Motor neuron (in vitro differentiated cells): ENCODE measurements around the gene MICOS13. TPM values are rescaled to one million over a fixed set of nuclear protein-coding genes. Genes with fewer than 3 reads are reported as not detected.
"Not testable (repeated sequence)": the region's sequence is repeated elsewhere in the genome, so short reads cannot be mapped to it uniquely, and the experiment has no call there.

Source experiments
- ATAC-seq, 8 experiments: fragments of 200-7000 bp; cut with Tn5 transposase; replicated peaks in 6 of 8; 2 replicates each; pipeline ENCODE4 v1.8.0; 2021; ENCODE audit warnings: mild to moderate bottlenecking in 8 of 8, moderate library complexity in 8 of 8
- H3K27ac ChIP-seq, 2 donors: fragments of 250-450 bp; sonication (Bioruptor Pico); 2 replicates each; pipeline ENCODE4 v1.9.0; 2021; ENCODE audit warnings: antibody characterized with exemption in 2 of 2, mild to moderate bottlenecking in 2 of 2, moderate library complexity in 1 of 2
- H3K4me1 ChIP-seq, 2 donors: fragments of 250-450 bp; sonication (Bioruptor Pico); replicated peaks in 1 of 2; 2 replicates each; pipeline ENCODE4 v1.6.1; 2021; ENCODE audit warnings: antibody characterized with exemption in 2 of 2, mild to moderate bottlenecking in 2 of 2, moderate library complexity in 1 of 2
- H3K4me3 ChIP-seq, 5 donors: fragments of 250-450 bp; sonication (Bioruptor Pico); 2 replicates each; pipeline ENCODE4 v1.9.0; 2021; ENCODE audit warnings: antibody characterized with exemption in 5 of 5, mild to moderate bottlenecking in 5 of 5, moderate library complexity in 4 of 5
- WGBS, 10 experiments: fragments of 450-650 bp; shearing (Covaris generic); methylation state at CpG; one replicate each; pipeline ENCODE4 v1.0.0; 2022; 5-methylcytosine and 5-hydroxymethylcytosine counted together
- in situ Hi-C, 9 experiments: fragments of 400-800 bp; cut with MboI; loops; one replicate each; pipeline ENCODE4 v1.15.0; 2021; ENCODE audit warnings: low sequenced_read_pairs in 9 of 9, low pct_unique_long_range_greater_than_20kb in 2 of 9; ENCODE audit not compliant: unreplicated experiment in 9 of 9
- total RNA-seq, 8 experiments: library from RNA; unstranded; fragments of 300-600 nt; gene quantifications; 2 replicates each; pipeline versions ENCODE4 v1.2.3 to v1.2.4, GENCODE V29; 2022

MICOS13 gene
- total RNA-seq, 8 experiments from 2014 or later, result 36.6 to 86.7 (median 54.2) TPM

DNA sequence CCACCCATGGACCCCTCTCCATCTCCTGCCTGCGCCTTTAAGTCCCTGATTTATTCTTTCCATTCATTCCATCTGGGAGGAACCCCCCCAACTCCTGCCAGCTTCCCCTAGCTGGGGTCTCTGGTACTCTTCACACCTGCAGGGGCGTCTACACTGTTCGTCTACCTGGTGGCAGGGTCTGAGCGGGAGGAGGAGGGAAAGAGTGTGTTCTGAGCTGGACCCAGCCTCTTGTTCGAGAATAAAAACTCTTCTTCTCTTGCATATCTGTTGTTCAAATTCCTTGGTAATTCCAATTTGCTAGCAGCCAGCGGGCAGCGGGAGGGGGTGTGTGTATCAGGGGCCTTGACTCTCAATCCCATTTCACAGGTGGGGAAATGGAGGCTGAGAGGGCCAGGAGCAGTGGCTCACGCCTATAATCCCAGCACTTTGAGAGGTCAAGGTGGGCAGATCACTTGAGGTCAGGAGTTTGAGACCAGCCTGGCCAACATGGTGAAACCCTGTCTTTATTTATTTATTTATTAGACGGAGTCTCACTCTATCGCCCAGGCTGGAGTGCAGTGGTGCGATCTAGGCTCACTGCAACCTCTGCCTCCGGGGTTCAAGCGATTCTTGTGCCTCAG is 8.1 kb upstream of the MICOS13 start:
- ATAC-seq, in situ Hi-C loops, H3K27ac ChIP-seq, H3K4me3 ChIP-seq: not testable (repeated sequence)
- H3K4me1 ChIP-seq, result peaks cover 5 to 15% of the 10 kb centered on the region in 2 donors
- WGBS, 10 experiments, result 80 to 100% (median 93%) methylated on average over 1 to 5 of the region's 13 CpGs; no CpG with 5 or more reads in 3 of the 10 experiments

GRCh38 chr19:5687360-5688198 is 7.3 kb upstream of the MICOS13 start:
- in situ Hi-C loops, result no loop called here
- Histone ChIP-seq H3K4me1 (peaks cover 5 to 15% of the 10 kb centered on the region in 2 donors), H3K27ac (no peak overlapping the region), H3K4me3 (peak overlapping the region; percentile 24 to 43 (median 41))
- no peak for ATAC-seq
- 89 to 100% (median 96%) methylated on average over 4 to 19 of the region's 76 CpGs; no CpG with 5 or more reads in 5 of the 10 experiments for WGBS, 10 experiments

- Histone ChIP-seq H3K4me1 (peaks cover 4 to 14% of the 10 kb centered on the region in 2 donors), H3K27ac (peak overlapping the region; percentile 10 to 27), H3K4me3 (peak overlapping the region; percentile 24 to 43 (median 41))
- ATAC-seq, result peak; percentile 53 to 73 (median 63)
- in situ Hi-C loops, result no loop called here
- WGBS, 10 experiments, result 0% methylated on average over 3 of the region's 59 CpGs; no CpG with 5 or more reads in 9 of the 10 experiments
Measured at GRCh38 chr19:5686647-5687359, 6.5 kb upstream of the MICOS13 start.

DNA sequence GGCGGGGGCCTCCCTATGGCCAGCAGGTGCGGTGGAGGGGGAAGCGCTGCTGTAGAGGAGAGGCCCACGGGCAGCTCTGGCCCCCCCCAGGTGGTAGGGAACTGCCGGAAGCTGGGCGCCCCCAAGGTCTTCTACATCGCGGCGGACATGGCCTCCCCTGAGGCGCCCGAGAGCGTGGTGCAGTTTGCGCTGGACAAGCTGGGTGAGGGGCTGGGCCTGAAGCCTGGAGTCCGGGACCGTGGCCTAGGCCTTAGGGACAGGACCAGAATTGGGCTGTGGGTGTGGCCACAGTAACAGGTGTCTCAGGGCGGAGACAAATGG is 6.0 kb upstream of the MICOS13 start:
- no peak for ATAC-seq

GRCh38 chr19:5684694-5685430 is 4.5 kb upstream of the MICOS13 start:
- ATAC-seq, result no peak
- no peak overlapping the region for H3K4me3 ChIP-seq
- H3K27ac ChIP-seq, result no peak overlapping the region
- peaks cover 4 to 12% of the 10 kb centered on the region in 2 donors for H3K4me1 ChIP-seq
- in situ Hi-C loops, result no loop called here
- 67 to 100% (median 96%) methylated on average over 3 to 9 of the region's 22 CpGs; no CpG with 5 or more reads in 2 of the 10 experiments for WGBS, 10 experiments

More for the DNA sequence above, 6.0 kb upstream of the MICOS13 start:
- 0 to 50% methylated on average over 1 to 5 of the region's 16 CpGs; no CpG with 5 or more reads in 8 of the 10 experiments for WGBS, 10 experiments
- Histone ChIP-seq H3K27ac (peak overlapping the region in 1 of 2 donors; percentile 45), H3K4me3 (peak overlapping the region; percentile 24 to 43 (median 41)), H3K4me1 (peaks cover 4 to 13% of the 10 kb centered on the region in 2 donors)
- in situ Hi-C loops, result no loop called here

GRCh38 chr19:5683177-5683886 is 3.0 kb upstream of the MICOS13 start:
- in situ Hi-C loops, result no loop called here
- no peak for ATAC-seq
- Histone ChIP-seq H3K4me3 (no peak overlapping the region), H3K4me1 (peaks cover 8 to 18% of the 10 kb centered on the region in 2 donors), H3K27ac (no peak overlapping the region)
- 61 to 100% (median 90%) methylated on average over 1 to 8 of the region's 10 CpGs; no CpG with 5 or more reads in 1 of the 10 experiments for WGBS, 10 experiments

- no peak for ATAC-seq
- H3K27ac ChIP-seq, result no peak overlapping the region
- peak overlapping the region in 3 of 5 donors; percentile 55 to 58 (median 58) for H3K4me3 ChIP-seq
- WGBS, 10 experiments, result 80 to 100% (median 100%) methylated on average over 1 to 2 of the region's 3 CpGs; no CpG with 5 or more reads in 7 of the 10 experiments
- in situ Hi-C loops, result no loop called here
- peaks cover 8 to 18% of the 10 kb centered on the region in 2 donors for H3K4me1 ChIP-seq
Measured at GRCh38 chr19:5682107-5682482, 1.8 kb upstream of the MICOS13 start.

GRCh38 chr19:5681391-5682106 is 1.2 kb upstream of the MICOS13 start:
- in situ Hi-C loops, result no loop called here
- H3K27ac ChIP-seq, result peak overlapping the region; percentile 48 to 50
- peak overlapping the region; percentile 55 to 81 (median 58) for H3K4me3 ChIP-seq
- no peak for ATAC-seq
- 43 to 93% (median 64%) methylated on average over 3 to 16 of the region's 17 CpGs; no CpG with 5 or more reads in 1 of the 10 experiments for WGBS, 10 experiments
- peaks cover 8 to 18% of the 10 kb centered on the region in 2 donors for H3K4me1 ChIP-seq

DNA sequence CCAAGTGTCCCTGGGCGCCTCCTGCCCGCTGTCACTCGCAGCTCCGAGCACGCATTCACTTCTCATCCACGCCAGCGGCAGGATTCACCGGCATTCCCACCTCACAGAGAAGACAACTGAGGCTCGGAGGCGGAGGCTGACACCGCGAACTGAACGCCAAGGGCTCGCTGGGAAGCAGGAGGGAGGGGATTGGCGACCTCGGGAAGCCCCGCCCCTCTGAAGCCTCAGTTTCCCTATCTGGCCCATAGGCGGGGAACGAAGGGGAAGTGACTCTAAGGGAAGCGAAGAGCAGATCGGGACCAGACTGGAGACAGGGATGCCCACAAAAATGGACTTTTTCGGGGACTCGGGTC is 256 bp downstream of the MICOS13 start:
- H3K27ac ChIP-seq, result peak overlapping the region; percentile 79 to 98
- in situ Hi-C loops, result no loop called here
- peaks cover 8 to 14% of the 10 kb centered on the region in 2 donors for H3K4me1 ChIP-seq
- peak overlapping the region; percentile 55 to 81 (median 58) for H3K4me3 ChIP-seq
- 0 to 1% (median 1%) methylated on average over 1 to 12 of the region's 23 CpGs; no CpG with 5 or more reads in 6 of the 10 experiments for WGBS, 10 experiments
- ATAC-seq, result peak; percentile 2 to 22 (median 8)

DNA sequence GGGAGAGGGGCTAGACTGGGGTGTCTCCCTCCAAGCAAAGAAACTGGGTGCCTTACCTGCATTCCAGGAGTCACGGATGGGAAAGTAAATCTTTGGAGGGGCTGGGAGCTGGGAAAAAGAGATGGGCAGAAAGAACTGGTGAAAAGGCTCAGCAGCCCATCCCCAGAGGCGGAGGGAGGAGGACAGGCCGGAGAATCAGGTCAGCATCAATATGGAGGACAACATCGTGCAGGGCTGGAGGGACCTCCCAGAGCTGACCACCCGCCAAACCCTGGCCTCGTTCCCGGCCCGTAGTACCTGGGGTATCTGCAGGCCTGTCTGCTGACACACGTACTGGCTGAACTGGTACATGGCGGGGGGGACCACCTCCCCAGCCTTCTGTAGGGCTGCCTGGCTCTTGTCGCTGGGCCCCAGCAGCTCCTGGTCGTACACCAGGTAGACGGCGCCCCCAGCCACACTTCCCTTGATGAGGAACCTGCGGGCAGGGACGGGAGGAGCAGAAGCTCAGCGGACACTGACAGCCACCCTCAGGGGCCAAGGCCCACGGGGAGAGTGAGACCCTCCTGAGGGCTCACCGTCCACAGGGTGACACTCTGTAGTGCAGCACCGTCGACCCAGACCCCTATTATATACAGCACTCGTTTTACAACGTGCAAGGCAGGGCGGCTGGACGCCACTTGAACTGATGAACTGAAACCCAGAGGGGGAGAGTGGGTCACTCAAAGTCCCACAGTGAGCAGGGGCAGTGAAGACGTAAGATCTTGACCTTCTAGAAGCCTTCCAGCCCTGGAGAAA is 830 bp downstream of the MICOS13 start:
- in situ Hi-C loops, result no loop called here

More for the DNA sequence above, 830 bp downstream of the MICOS13 start:
- peak overlapping the region; percentile 79 to 98 for H3K27ac ChIP-seq
- H3K4me1 ChIP-seq, result peaks cover 8 to 14% of the 10 kb centered on the region in 2 donors
- WGBS, 10 experiments, result 0 to 75% (median 41%) methylated on average over 1 to 13 of the region's 26 CpGs; no CpG with 5 or more reads in 1 of the 10 experiments
- no peak for ATAC-seq
- H3K4me3 ChIP-seq, result peak overlapping the region; percentile 55 to 81 (median 58)
